Fibroblast of the conjunctiva (primary cell): ENCODE data around the gene IGLON5.

Source experiments
- DNase-seq: peaks from one replicate; pipeline ENCODE4 v3.0.0-alpha.2; 2010; ENCODE audit warnings: low read depth

The IGLON5 gene

DNA sequence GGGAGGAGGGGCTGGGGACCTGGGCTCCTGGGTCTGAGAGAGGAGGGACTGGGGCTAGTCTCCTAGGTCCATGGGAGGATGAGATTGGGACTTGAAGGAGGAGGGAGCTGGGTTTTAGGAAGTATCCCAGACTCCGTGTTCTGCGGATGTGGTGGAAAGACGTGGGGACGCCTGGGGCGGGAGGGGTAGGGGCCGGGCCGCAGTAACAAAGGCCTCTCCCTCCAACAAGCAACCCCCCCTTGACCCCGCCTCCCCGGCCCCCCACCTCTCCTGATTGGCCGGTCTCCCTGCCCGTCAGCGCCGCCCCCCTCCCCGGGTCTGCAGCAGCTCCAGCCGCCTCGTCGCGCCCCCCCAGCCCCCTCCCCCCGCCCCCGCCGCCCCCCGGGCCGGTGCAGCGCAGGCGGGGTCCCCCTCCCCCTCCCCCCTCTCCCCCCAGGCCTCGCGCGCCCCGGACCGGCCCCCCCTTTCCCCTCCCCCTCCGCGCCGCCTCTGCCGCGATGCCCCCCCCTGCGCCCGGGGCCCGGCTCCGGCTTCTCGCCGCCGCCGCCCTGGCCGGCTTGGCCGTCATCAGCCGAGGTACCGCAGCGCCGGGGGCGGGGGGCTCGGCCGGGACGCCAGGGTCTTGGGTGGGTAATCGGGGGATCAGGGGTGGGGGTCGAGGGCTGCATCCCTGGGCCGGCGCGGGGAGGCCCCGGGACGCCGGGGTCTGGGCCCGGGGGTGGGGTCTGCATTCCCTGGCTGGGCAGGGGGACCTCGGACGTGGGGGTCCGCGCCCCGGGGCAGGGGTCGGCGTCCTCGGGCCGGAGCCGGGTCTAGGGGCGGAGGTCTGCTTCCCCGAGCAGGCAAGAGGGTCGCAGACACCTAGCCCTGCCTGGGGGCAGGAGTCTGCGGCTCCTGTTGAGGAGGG is at the start of gene IGLON5:
IGLON5 (plus strand) TSS at position 294 of the 907 bp plus-strand sequence; CDS start at position 498, 204 bp downstream.
- DNase-seq: no peak

DNA sequence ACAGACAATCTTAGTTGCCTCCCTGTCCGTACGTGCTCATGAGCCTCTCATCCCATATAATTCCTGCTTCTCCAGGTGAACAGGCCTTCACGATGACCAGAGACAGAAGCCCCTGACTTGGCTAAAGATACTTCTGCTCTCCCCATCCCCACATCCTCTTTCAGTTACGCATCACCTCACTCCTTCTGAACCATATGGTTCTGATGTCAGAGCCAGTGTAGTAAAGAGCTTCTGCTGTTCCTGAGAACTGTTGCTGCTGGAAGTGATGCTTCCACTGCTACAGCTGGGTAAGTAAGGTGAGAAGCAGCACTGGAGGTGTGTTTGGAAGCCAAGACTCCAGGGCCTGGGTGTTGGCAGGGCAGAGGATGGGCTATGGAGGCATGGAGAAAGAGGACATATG is 47.6 kb upstream of the IGLON5 start:
- no peak for DNase-seq

DNA sequence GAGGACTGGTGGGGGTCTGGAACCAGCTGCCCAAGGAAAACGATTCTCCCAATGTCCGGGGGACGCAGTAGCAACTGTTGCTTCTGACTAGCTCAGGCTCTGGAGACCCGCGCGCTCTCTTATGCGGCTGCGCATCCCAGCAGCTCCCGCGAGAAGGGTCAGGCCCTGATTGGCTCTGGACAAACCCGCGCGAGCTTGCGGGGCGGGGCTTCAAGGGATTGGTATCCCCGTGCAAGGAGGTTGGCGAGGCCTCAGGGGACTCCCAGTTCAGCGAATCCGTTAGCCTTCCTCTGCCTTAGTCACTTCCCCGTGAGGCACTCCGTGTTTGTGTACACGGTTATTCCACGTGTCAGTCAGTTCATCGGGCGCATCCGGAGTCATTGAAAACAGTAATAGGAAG is 40.4 kb upstream of the IGLON5 start:
- DNase-seq: no peak

DNA sequence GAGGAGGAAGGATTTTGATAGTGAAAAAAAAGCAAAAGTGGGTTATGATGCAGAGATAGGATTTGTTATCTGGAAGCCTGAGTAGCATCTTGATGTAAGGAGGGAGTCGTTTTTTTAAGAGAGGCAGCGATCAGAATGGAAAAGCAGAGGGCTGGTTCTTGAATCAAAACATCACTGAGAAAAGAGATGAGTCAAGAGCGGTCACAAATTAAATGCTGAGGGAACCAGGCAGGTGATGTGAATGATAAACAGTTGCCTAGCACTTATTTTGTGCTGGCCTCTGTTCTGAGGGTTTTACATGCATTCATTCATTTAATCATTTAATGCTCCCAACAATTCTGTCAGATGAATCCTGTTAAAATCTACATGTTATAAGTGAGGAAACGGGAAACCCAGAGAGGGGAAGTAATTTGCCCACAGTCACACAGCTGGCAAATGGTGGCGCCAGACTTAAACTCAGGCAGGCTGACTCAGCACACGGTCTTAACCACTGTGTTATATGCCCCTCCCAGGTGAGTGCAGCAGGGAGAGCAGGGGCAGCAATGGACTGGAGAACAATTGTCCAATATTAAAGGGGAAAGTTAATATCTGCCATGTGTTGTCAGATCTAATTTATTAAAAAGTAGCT is 39.1 kb upstream of the IGLON5 start:
- DNase-seq: no peak

DNA sequence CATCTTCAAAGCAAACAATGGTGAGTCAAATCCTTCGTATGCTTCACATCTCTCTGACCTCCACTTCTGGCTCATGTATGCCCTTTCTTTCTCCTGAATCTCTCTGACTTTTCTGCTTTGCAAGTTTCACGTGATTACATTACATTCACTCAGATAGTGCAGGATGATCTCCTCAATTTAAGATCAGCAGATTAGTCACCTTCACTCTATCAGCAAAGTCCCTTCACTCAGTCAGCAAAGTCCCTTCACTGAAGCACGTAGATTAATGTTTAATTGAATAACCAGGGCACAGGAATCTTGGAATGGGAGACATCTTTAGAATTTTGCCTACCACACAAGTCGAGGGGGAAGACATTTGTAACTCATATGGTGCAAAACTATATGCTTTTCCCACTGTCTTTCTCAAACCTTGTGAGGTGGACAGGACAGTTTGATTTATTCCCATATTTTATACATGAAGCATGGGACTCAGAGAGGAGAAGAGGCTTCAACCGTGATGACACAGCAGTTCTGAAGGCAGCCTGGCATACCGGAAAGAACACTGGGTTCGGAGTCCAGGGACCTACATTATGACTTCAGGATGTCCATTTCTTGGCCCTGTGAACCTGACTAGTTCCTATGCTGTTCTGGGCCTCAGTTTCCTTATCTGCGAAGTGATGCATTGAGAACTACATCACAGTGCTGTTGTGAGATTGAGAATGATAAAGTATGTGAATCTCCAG is 37.2 kb upstream of the IGLON5 start:
- no peak for DNase-seq

DNA sequence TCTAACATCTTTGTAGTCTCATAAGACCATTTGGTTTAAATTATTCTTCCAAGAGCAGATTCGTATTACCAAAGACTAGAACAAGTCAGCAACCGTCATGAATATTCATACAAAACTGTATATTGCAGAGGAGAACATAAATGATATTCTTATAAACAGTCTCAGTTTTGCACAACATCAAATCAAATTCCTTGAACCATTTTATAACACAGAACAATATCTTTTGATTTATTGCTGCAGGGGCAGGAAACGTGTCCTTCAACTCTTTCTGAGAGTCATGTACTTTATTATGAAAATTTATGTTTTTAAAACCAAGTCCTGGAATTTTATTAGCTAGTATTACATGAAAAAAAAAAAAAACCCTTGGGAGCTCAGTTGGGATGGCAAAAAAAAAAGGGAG is 34.3 kb upstream of the IGLON5 start:
- no peak for DNase-seq

DNA sequence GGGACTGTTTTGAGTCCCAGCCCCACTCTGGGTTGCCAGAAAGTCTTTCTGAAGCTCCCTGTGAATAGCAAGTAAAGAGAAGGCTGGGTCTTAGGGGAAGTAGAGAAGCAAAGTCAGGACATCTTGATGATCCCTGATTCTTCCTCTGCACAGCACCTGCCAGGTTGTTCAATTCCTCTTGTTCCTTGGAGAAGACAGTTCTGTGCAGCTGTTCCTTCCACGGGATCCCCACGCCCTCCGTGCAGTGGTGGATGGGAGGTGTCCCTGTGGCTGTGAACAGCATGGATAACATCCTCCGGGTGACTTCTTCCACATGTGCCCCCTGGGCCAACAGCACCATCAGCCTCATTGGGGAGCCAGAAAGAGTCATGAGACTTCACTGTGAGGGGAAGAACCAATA is 29.1 kb upstream of the IGLON5 start:
- no peak for DNase-seq

DNA sequence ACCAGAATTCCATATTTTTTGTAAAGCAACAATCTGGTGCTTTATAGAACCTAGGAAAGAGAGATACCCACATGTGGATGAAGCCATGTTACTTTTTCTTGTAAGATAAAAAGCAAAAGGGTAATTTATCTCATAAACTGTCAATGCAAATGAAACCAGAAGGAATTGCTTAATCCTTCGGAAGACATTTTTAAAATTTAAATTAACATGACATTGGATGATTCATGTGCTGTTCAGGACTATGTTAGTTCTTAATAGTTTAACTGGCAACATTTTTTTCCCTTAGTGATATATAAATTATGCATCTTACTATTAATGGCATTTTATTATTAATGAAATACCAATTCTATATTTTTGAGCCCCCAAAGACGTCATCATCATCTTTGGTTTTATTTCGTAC is 25.8 kb upstream of the IGLON5 start:
- no peak for DNase-seq

DNA sequence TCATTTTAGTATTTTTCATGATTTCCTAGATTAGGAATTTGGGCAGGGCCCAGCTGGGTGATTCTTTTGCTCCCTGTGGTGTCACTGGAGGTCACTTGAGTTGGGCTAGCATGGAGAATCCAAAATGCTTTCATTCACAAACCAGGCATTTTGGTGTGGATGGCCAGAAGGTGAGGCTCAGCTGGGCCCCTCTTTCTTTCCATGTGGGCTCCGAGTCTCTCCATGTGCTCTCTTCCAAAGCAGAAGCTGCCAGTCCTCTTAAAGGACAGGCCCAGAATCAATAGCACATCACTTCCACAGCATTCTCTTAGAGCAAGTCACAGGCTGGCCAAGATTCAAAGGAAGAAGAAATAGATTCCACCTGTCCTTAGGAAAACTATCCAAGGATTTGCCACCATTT is 21.8 kb upstream of the IGLON5 start:
- no peak for DNase-seq

DNA sequence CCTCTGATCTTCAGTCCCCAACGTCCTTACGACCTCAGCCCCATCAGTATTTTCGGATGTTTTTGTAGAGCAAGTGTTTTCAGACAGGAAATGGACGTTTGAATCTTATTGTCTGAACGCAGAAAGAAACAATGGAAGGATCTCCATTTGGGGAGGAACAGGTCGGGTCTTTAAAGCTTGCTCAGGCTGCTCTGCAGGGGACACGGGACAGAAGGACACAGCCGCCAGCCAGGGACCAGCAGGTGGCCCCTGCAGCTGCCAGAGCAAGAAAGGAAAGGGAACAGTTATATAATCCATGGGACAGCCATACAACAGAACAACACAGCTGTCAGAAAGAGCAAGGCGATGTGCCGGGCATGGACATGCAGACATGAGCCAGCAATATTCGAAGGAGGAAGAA is 18.5 kb upstream of the IGLON5 start:
- no peak for DNase-seq

DNA sequence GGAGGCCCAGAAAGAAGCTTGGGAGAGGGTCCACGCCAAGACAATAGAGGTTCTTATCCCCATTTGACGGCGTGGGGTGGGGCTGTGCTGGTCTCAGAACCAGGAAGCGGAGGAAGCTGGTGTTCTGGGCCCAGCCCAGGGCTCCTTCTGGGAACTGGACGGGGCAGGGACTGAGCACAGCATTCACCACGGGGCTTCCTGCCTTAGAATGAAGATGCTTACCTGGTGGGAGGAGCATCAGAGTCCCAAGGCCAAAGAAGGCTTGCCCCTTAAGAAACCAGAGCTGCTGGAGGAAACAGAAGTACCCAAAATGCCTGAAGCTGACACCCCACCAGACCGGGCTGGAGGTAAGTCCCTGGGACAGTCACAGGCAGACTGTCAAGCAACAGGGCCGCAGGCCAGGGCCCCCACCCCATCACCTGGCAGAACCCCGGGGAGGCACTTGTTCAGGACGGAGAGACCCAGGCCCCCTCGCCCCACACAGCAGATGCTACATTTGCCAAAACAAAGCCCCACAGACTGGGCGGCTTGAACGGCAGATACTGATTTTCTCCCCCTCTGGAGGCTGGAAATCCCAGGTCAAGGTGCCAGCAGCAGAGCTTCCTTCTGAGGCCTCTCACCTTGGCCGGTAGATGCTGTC is 17.8 kb upstream of the IGLON5 start:
- no peak for DNase-seq

DNA sequence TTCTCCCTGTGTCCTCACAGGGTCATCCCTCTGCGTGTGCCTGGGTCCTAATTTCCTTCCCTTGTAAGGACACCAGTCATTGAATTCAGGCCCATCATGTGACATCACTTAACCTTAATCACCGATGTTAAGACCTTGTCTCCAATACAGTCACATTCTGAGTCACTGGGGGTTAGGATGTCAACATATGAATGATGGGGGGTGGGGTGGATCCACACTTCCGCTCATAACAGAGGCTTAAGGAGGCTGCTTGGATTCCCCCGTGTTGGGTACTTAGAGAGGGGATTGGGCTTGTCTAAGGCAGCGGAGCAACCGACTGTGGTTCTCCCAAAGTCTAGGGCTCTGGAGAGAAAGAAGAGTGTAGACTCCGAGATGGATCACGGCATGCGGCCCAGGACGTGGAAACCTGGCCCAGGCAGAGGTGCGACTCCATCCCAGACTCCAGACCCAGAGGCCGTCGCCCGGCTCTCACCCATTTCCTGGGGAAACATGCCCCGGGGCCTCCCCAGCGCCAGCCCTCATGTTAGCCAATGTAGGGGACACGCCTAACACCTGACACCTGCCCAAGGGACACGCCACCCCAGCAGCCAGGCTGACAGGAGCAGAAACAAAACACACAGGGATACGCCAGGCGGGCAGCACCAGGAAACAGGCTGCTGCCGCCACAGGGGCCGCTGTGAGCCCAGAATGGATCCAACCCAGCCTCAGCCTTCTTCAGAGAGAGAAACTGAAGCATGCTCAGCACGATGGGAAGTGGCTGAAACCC is 17.1 kb upstream of the IGLON5 start:
- no peak for DNase-seq

DNA sequence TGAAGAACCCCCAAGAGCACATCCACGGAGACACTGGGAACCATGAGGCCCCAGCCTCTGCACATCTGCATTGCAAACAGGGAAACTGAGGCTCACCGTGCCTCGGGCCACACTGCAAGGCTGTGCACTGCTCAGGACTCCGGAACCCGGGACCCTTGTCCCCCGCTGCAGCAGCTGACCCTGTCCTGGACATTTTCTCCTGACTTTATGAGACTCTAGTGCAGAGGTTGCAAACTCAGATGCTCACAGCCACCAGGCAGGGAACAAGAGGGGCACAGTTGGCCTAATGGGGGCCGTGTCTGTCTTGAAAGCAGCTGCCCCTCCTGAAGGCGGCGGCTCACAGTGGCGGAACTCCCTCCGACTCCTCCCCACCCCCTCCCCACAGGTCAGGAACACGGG is 16.5 kb upstream of the IGLON5 start:
- no peak for DNase-seq

DNA sequence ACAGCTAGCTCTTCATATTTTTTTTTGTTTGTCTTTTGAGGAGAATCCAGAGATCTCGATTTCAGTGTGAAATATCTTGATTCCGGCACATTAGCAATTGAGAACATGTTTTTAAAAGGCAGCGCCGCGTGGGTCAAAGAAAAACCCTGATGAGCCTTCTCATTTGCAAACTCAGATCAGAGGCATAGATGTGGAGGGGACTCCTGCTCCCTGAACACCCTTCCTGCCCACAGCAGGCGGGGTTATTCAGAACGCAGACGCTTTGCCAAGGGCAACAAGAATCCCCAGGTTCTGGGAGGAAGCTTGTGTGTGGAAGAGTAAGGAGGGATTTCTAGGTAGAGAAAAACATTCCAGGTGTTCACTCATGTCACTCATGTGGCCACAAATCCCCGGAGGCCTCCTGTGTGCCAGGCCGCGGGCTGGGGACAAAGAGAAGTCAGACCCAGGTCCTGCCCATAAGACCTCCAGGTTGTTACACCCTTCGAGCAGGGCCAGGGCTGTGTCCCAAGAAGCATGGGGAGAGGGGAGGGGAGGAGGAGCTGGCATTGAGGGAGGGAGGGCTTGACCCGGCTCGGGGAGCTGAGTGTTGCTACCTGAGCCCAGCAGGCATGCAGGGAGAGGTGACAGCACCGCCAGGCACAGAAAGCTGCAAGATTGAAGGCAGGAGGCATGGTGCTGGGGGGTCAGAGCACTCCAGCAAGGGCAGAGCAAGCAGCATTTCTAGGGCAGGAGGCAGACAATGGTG is 15.9 kb upstream of the IGLON5 start:
- DNase-seq: no peak

DNA sequence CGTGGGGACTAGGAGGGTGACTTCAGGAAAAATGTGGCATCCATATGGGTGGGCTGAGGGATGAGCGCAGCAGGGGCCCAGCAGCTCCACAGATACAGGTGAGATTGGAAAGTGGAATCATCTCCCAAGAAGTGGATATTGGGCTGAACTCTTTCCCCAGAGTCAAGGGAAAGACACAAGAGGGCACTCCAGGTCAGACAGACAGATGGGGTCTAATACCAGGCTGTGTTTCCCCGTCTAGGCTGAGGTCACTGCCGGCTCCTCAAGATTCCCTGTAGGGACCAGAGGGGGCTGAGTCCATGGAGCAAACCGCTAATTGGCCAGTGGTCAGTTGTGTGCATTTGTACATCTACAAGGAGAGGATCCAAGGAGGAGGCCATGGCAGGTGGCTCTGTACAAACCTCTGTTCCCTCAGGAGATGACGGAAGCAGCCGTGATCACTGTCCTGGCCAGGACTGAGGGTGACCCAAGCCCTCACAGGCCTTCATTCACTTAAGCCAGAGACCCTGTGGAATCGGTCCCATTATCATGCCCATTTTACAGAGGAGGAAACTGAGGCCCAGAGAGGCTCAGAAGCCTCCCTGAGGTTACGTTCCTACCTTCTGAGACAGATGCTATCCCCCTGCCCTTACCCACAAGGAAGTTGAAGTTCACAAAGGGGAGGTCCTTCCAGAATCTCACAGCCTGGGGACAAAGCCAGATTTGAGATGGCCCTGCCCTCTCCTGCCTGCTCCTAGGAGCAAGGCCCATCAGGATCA is 14.9 kb upstream of the IGLON5 start:
- DNase-seq: no peak

DNA sequence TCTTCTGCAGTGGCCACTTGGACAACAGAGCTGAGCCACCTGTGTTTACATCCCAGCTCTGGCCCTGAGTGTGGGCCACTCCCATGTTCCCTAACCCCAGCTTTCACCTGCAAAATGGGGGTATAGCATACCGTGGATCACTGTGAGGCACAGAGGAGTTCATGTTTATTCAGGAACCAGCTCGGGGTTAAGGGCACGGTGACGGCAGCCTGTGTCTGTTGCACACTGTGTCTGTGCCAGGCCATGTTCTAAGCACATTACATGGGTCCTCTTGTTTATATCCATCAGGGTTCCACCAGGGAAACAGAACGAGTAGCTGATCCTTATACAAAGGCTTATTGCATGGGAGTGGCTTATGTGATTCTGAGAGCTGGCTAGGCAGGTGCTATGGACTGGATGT is 14.0 kb upstream of the IGLON5 start:
- no peak for DNase-seq

DNA sequence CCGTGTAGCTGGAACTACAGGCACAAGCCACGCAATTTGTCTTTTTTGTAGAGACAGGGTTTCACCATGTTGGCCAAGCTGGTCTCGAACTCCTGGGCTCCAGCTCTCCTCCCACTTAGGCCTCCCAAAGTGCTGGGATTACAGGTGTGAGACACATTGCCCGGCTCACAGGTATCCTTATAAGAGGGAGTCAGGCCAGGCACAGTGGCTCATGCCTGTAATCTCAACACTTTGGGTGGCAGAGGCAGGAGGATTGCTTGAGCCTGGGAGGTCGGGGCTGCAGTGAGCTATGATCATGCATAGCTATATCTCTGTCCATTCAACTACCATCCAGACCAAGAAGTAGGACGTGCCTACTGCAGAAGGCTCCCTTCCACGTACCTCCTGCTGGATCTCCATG is 10.2 kb upstream of the IGLON5 start:
- no peak for DNase-seq

DNA sequence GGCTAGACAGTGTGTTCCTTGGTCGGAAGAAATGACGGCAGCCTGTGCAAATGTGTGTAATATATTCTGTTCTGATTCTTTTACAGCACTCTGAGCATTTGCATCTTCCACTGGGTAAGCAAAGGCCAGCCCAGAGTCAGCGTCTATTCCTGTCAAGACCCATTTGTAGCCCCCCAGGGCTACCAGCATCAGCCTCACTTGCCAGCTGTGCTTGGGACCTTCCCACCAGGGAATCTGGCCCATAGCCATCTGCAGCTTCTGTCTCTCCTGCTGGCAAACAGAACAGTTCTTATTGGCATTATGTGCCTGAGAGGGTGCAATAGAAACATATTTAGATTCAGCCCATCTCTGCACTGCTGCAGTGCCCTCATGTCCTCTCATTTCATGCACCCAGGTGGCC is 6.0 kb upstream of the IGLON5 start:
- DNase-seq: no peak

DNA sequence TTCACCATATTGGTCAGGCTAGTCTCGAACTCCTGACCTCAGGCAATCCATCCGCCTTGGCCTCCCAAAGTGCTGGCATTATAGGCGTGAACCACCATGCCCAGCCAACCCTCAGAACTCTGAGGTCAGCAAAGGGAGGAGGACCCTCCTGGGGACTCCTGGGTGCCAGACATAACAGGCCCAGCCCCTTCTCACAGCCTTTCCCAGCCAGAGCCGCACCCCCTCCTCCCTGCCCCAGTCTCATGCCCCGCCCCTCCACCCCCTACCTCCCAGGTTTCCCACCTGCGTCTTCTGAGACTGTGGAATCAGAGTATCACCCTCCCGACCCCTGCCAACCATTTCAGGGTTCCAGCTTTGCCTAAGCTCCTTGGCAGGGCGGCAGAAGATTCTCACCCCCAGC is 5.2 kb downstream of the IGLON5 start:
- no peak for DNase-seq

DNA sequence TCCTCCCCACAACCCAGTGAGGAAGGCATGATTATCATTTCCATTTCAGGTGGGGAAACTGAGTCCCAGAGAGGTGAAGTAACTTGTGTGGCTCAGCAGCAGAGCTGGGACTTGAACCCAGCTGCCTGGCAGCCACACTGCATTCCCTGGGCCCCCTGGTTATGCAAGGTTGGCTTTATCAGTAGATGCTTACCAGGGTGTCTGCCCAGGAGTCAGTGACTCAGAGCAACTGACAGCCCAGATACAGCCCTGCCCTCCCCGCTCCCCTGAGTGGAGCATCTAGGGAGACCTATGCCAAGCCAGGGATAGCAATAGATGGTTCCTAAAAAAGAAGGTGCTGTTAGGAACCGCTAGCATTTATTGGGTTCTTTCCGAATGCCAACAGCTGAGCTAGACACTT is 5.9 kb downstream of the IGLON5 start:
- no peak for DNase-seq
